ENCODE measurements around the gene LOC101059915.

The LOC101059915 gene

DNA sequence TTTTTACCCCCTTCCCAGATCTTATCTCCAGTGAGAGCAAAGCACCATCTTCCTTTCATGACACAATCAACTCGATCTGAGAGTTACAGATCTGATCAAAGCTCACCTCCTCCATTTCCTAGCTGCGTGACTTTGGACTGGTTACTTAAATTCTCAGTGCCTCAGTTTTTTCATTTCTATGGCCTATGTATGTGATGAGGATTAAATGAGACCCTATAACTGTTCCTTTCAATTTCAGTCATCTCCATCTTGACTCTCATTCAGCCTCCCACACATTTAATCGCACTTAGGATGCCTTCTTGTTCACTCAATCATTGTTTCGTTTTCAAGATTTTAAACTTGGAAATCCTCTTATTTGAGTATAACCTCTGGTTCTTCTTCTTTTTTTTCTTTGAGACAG lies 28.9 kb upstream of the LOC101059915 start:
- no peaks in the 10 kb centered on the region for H3K27me3 ChIP-seq (ENCODE audit: insufficient read depth, low read length)
- RAD21 ChIA-PET (ENCODE audit: low non-redundant PET in 1 of 2, low total read pairs in 2 of 2, uncharacterized antibody in 2 of 2, unreplicated experiment in 2 of 2) = no interaction called here

More for the DNA sequence above, 28.9 kb upstream of the LOC101059915 start:
- TF ChIP-seq ATF3 (IDR thresholded peaks at IDR 0.05) = no peak
- no peak for TF ChIP-seq ZFX (IDR thresholded peaks at IDR 0.05)
- TF ChIP-seq EZH2phosphoT487 (IDR thresholded peaks at IDR 0.05; ENCODE audit: borderline replicate concordance) = no peak
- no peak for TF ChIP-seq YY1 (IDR thresholded peaks at IDR 0.05; ENCODE audit: extremely low read depth, insufficient replicate concordance, low read depth, low read length)
- TF ChIP-seq CTCF (IDR thresholded peaks at IDR 0.05 in 2 of 3, conservative IDR thresholded peaks at IDR 0.05 in 1 of 3; ENCODE audit: borderline replicate concordance in 1 of 3, insufficient read depth in 1 of 3, low read depth in 2 of 3, low read length in 2 of 3) = no peak
- TF ChIP-seq, protein P1, sequence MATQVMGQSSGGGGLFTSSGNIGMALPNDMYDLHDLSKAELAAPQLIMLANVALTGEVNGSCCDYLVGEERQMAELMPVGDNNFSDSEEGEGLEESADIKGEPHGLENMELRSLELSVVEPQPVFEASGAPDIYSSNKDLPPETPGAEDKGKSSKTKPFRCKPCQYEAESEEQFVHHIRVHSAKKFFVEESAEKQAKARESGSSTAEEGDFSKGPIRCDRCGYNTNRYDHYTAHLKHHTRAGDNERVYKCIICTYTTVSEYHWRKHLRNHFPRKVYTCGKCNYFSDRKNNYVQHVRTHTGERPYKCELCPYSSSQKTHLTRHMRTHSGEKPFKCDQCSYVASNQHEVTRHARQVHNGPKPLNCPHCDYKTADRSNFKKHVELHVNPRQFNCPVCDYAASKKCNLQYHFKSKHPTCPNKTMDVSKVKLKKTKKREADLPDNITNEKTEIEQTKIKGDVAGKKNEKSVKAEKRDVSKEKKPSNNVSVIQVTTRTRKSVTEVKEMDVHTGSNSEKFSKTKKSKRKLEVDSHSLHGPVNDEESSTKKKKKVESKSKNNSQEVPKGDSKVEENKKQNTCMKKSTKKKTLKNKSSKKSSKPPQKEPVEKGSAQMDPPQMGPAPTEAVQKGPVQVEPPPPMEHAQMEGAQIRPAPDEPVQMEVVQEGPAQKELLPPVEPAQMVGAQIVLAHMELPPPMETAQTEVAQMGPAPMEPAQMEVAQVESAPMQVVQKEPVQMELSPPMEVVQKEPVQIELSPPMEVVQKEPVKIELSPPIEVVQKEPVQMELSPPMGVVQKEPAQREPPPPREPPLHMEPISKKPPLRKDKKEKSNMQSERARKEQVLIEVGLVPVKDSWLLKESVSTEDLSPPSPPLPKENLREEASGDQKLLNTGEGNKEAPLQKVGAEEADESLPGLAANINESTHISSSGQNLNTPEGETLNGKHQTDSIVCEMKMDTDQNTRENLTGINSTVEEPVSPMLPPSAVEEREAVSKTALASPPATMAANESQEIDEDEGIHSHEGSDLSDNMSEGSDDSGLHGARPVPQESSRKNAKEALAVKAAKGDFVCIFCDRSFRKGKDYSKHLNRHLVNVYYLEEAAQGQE (IDR thresholded peaks at IDR 0.05; ENCODE audit: low read depth) = no peak
- Histone ChIP-seq H2AFZ (ENCODE audit: low read depth, low read length, poor library complexity, severe bottlenecking) (no peak overlapping the region), H3K9ac (ENCODE audit: low read length) (no peak overlapping the region), H3K4me3 (replicated peaks in 1 of 2; ENCODE audit: low read depth in 1 of 2, low read length in 2 of 2) (no peak overlapping the region), H3K4me1 (ENCODE audit: control insufficient read depth in 1 of 2, insufficient read depth in 2 of 2, low read length in 2 of 2) (no peaks in the 10 kb centered on the region), H3K36me3 (ENCODE audit: control insufficient read depth in 1 of 2, insufficient read depth in 2 of 2, low read length in 2 of 2) (no peaks in the 10 kb centered on the region), H3K27ac (ENCODE audit: low read depth, low read length) (no peak overlapping the region), H4K20me1 (ENCODE audit: insufficient read depth) (no peaks in the 10 kb centered on the region), H3K79me2 (ENCODE audit: insufficient read depth, low read length) (no peaks in the 10 kb centered on the region), H3K9me3 (ENCODE audit: control insufficient read depth in 1 of 2, insufficient read depth in 1 of 2, low read depth in 1 of 2, low read length in 2 of 2) (no peaks in the 10 kb centered on the region), H3K4me2 (ENCODE audit: low read length) (no peak overlapping the region), H3K9me2 (ENCODE audit: insufficient read depth) (no peaks in the 10 kb centered on the region)
- POLR2A ChIA-PET = no interaction called here
- intact Hi-C loops (cut with micrococcal nuclease) = no loop called here
- CTCF ChIA-PET = no interaction called here
- no peak for ATAC-seq
- BruUV-seq (replicated peaks) = no TSS peak
- no peak for DNase-seq (ENCODE audit: low read depth, low spot score)

Measured in HCT116 (cell line).